HCT116 (cell line): ENCODE data around the gene TREML1. TPM values are rescaled to one million over a fixed set of nuclear protein-coding genes. Genes with fewer than 3 reads are reported as not detected.

Experiments used
- ATAC-seq: fragments of 200-7000 bp; cut with Tn5 transposase; 2 replicates; pipeline ENCODE4 v1.9.1; 2020; ENCODE audit warnings: mild to moderate bottlenecking, moderate library complexity
- BruUV-seq: library from RNA; stranded (reverse); fragments of 400-500 nt; replicated peaks from 2 replicates; lab custom pipeline; 2021; lab: Mats Ljungman, UMichigan
- CTCF ChIA-PET: fragments of 300-600 bp; sonication (Branson Sonifier 250); formaldehyde crosslinking; loops from one replicate; lab custom pipeline; 2021; ENCODE audit warnings: antibody characterized with exemption; lab: Charles Lee
- POLR2A ChIA-PET: fragments of 300-600, 350-600 bp; sonication (Branson Sonifier 250); formaldehyde crosslinking; loops from one replicate; lab custom pipeline; 2021; ENCODE audit warnings: antibody characterized with exemption; lab: Charles Lee
- RAD21 ChIA-PET, 2 experiments: fragments of 300-600 bp; sonication (Branson Sonifier 250); formaldehyde crosslinking; loops; one replicate each; lab custom pipeline; 2023; ENCODE audit warnings: low total read pairs in 2 of 2; ENCODE audit not compliant: uncharacterized antibody in 2 of 2, unreplicated experiment in 2 of 2, low non-redundant PET in 1 of 2; lab: Charles Lee
- DNase-seq: peaks from one replicate; pipeline ENCODE4 v3.0.0-alpha.2; 2010; ENCODE audit warnings: low read depth, low spot score
- H2AFZ ChIP-seq: fragments of 200-600 bp; shearing (Covaris generic), sonication (generic); 2 replicates; pipeline ENCODE4 v1.6.1; 2017; ENCODE audit warnings: low read depth, mixed run types, mixed read lengths, antibody characterized with exemption, low read length; ENCODE audit not compliant: poor library complexity, severe bottlenecking
- H3K27ac ChIP-seq: 2 replicates; pipeline ENCODE4 v1.5.1; 2012; ENCODE audit warnings: low read depth, low read length
- H3K27me3 ChIP-seq: fragments of 200-600 bp; sonication (generic); 2 replicates; pipeline ENCODE4 v1.6.1; 2016; ENCODE audit warnings: mixed run types, low read length, mixed read lengths; ENCODE audit not compliant: insufficient read depth
- H3K36me3 ChIP-seq, 2 experiments: fragments of 200-500 bp in 1 of 2; fragments of 200-600 bp in 1 of 2; sonication (Bioruptor generic) in 1 of 2; sonication (generic) in 1 of 2; 2 replicates each; pipeline versions ENCODE4 v1.5.1 to v1.6.1; 2014 to 2016; ENCODE audit warnings: low read length in 2 of 2, inconsistent platforms in 1 of 2, mixed read lengths in 1 of 2, mixed run types in 1 of 2; ENCODE audit not compliant: insufficient read depth in 2 of 2, control insufficient read depth in 1 of 2
- H3K4me1 ChIP-seq, 2 experiments: fragments of 200-600 bp in 1 of 2; sonication (generic) in 1 of 2; 2 replicates each; pipeline versions ENCODE4 v1.5.1 to v1.6.1; 2012 to 2017; ENCODE audit warnings: low read length in 2 of 2, inconsistent platforms in 1 of 2, mild to moderate bottlenecking in 1 of 2, mixed read lengths in 1 of 2, mixed run types in 1 of 2, moderate library complexity in 1 of 2; ENCODE audit not compliant: insufficient read depth in 2 of 2, control insufficient read depth in 1 of 2
- H3K4me2 ChIP-seq: fragments of 200-600 bp; sonication (generic); 2 replicates; pipeline ENCODE4 v1.6.1; 2017; ENCODE audit warnings: mixed run types, low read length, mixed read lengths
- H3K4me3 ChIP-seq, 2 experiments: fragments of 200-600 bp in 1 of 2; sonication (generic) in 1 of 2; replicated peaks in 1 of 2; 2 replicates each; pipeline ENCODE4 v1.5.1; 2011 to 2016; ENCODE audit warnings: low read length in 2 of 2, control low read depth in 1 of 2, low read depth in 1 of 2, mild to moderate bottlenecking in 1 of 2, mixed read lengths in 1 of 2, mixed run types in 1 of 2
- H3K79me2 ChIP-seq: fragments of 200-600 bp; sonication (generic); 2 replicates; pipeline ENCODE4 v1.6.1; 2017; ENCODE audit warnings: mild to moderate bottlenecking, mixed run types, low read length, moderate library complexity, mixed read lengths; ENCODE audit not compliant: insufficient read depth
- H3K9ac ChIP-seq: fragments of 200-600 bp; sonication (generic); 2 replicates; pipeline ENCODE4 v1.6.1; 2016; ENCODE audit warnings: low read length, mixed read lengths
- H3K9me2 ChIP-seq: fragments of 200-600 bp; sonication (generic), shearing (Covaris generic); 2 replicates; pipeline ENCODE4 v1.6.1; 2017; ENCODE audit warnings: mixed run types, mild to moderate bottlenecking, moderate library complexity; ENCODE audit not compliant: insufficient read depth
- H3K9me3 ChIP-seq, 2 experiments: fragments of 200-500 bp in 1 of 2; fragments of 200-600 bp in 1 of 2; sonication (Bioruptor generic) in 1 of 2; sonication (generic) in 1 of 2; 2 replicates each; pipeline ENCODE4 v1.6.1; 2014 to 2017; ENCODE audit warnings: low read length in 2 of 2, mixed read lengths in 2 of 2, inconsistent platforms in 1 of 2, low read depth in 1 of 2, mild to moderate bottlenecking in 1 of 2, mixed run types in 1 of 2, moderate library complexity in 1 of 2; ENCODE audit not compliant: control insufficient read depth in 1 of 2, insufficient read depth in 1 of 2
- H4K20me1 ChIP-seq: fragments of 200-600 bp; sonication (generic), shearing (Covaris generic); 2 replicates; pipeline ENCODE4 v1.6.1; 2017; ENCODE audit warnings: mixed run types, mild to moderate bottlenecking, moderate library complexity; ENCODE audit not compliant: insufficient read depth
- CEBPB ChIP-seq: IDR thresholded peaks from 2 replicates; pipeline ENCODE4 v1.6.1; 2012; ENCODE audit warnings: low read depth
- EGR1 ChIP-seq: IDR thresholded peaks from 2 replicates; pipeline ENCODE4 v1.6.1; 2012; ENCODE audit warnings: low read depth
- EZH2phosphoT487 ChIP-seq: fragments of 200-600 bp; IDR thresholded peaks from 2 replicates; pipeline ENCODE4 v1.6.1; 2018; ENCODE audit warnings: antibody characterized with exemption, borderline replicate concordance
- FOSL1 ChIP-seq: IDR thresholded peaks from 2 replicates; pipeline ENCODE4 v1.6.1; 2012; ENCODE audit warnings: low read depth
- POLR2A ChIP-seq: IDR thresholded peaks from 2 replicates; pipeline ENCODE4 v1.7.0; 2011; ENCODE audit warnings: borderline replicate concordance; ENCODE audit not compliant: insufficient read depth, insufficient read length; ENCODE audit errors: extremely low read depth
- POLR2AphosphoS5 ChIP-seq: IDR thresholded peaks from 2 replicates; pipeline ENCODE4 v1.6.1; 2011; ENCODE audit warnings: mild to moderate bottlenecking, low read depth, low read length, moderate library complexity
- RAD21 ChIP-seq: IDR thresholded peaks from 2 replicates; pipeline ENCODE4 v1.6.1; 2012; ENCODE audit warnings: low read depth, mild to moderate bottlenecking
- SIN3A ChIP-seq: IDR thresholded peaks from 2 replicates; pipeline ENCODE4 v1.6.1; 2012; ENCODE audit warnings: low read depth
- SP1 ChIP-seq: IDR thresholded peaks from 2 replicates; pipeline ENCODE4 v1.6.1; 2012; ENCODE audit warnings: low read depth
- SRF ChIP-seq: IDR thresholded peaks from 2 replicates; pipeline ENCODE4 v1.6.1; 2012; ENCODE audit warnings: low read depth
- TCF7L2 ChIP-seq: IDR thresholded peaks from 2 replicates; pipeline ENCODE4 v1.7.0; 2011; ENCODE audit warnings: borderline replicate concordance, inconsistent platforms; ENCODE audit not compliant: insufficient read depth, insufficient read length; ENCODE audit errors: extremely low read depth
- YY1 ChIP-seq: IDR thresholded peaks from 2 replicates; pipeline ENCODE4 v1.6.1; 2011; ENCODE audit warnings: low read length, low read depth, moderate library complexity, mild to moderate bottlenecking; ENCODE audit not compliant: insufficient replicate concordance; ENCODE audit errors: extremely low read depth
- intact Hi-C: fragments of 100-400 bp; cut with micrococcal nuclease; formaldehyde crosslinking; loops from 2 replicates; pipeline ENCODE4 v1.10.0; 2022
- total RNA-seq: library from RNA; stranded (reverse); gene quantifications from one replicate; pipeline ENCODE4 v1.2.1, GENCODE V29; 2021; ENCODE audit not compliant: unreplicated experiment
- TF ChIP-seq, protein P1 (sequence below): IDR thresholded peaks from 2 replicates; pipeline ENCODE4 v1.6.1; 2012
- TF ChIP-seq, protein P2 (sequence below): IDR thresholded peaks from 2 replicates; pipeline ENCODE4 v1.6.1; 2012

Gene TREML1
- total RNA-seq, 1 experiment from 2014 or later: not detected

DNA sequence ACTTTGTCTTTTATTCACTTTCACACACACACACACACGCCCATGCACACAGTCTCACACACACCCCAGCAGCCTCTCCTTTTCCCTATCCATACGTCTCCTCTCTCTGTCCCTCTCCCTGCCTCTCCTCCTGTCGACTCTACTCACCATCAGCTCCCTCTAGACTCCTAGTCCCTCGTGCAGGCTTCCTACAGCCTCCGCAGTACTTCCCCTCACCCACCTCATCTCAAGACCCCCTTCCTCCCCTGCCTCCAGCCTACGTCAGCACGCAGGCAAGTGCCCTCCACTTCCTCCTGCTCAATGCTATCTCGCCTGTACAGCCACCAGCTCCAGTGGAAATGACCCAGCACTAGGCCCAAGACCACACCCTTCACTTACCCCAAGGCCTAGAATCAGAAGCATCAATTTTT lies 47.6 kb upstream of the TREML1 start:
- Histone ChIP-seq H3K79me2 (no peaks in the 10 kb centered on the region), H3K27ac (no peak overlapping the region), H3K9me2 (no peaks in the 10 kb centered on the region), H3K4me3 (no peak overlapping the region), H4K20me1 (no peaks in the 10 kb centered on the region), H2AFZ (no peak overlapping the region), H3K4me1 (no peaks in the 10 kb centered on the region), H3K9ac (no peak overlapping the region), H3K9me3 (no peaks in the 10 kb centered on the region), H3K27me3 (peaks cover 16% of the 10 kb centered on the region), H3K4me2 (no peak overlapping the region), H3K36me3 (no peaks in the 10 kb centered on the region)
- ChIA-PET POLR2A (no interaction called here), RAD21 (no interaction called here), CTCF (no interaction called here)
- no peak for DNase-seq
- BruUV-seq: no TSS peak
- TF ChIP-seq YY1 (no peak), FOSL1 (no peak), SRF (no peak), EZH2phosphoT487 (no peak)
- TF ChIP-seq, protein P1, sequence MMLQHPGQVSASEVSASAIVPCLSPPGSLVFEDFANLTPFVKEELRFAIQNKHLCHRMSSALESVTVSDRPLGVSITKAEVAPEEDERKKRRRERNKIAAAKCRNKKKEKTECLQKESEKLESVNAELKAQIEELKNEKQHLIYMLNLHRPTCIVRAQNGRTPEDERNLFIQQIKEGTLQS: no peak
- TF ChIP-seq, protein P2, sequence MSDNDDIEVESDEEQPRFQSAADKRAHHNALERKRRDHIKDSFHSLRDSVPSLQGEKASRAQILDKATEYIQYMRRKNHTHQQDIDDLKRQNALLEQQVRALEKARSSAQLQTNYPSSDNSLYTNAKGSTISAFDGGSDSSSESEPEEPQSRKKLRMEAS: no peak
- intact Hi-C loops: no loop called here
- no peak for ATAC-seq

DNA sequence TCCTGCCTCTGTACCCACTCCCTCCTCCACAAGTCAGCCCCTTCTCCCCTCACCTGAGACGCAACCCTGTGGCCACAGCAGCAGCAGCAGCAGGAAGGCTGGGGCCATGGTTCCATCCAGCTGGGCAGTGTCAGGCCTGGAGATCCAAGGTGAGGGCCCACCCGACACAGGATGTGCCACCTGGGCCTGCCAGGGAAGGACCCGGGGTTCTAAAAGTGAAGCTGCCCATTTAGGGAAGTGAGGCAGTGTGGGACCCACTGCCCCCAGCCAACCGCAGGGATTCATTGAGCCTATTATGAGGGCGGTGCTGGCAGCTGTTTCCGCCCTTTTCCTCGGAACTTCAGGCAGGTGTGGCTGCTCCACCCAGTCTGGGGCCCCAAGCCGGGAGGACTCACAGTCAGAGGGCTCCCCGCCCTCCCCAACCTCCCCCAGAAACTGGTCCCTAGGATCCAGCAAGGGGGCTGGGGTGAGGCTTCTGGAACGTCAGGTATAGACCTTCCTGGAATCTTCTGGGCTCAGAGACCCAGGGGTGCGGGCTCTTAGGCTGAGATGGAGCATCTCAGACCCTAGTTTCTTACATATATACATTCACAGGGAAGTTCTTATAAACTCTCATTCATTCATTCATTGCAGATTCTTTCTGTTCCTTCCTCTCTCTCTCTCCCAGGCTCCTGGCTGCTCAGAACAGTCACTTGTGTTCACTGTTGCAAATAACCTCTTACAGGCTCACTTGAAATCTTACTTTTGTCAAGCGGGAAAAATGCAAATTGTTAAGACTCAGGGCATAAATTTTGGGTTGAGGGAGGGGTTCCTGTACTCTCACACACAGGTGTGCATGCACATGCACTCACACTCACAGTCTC lies 47.0 kb upstream of the TREML1 start, which contains the start of gene TREML2:
TREML2 (minus strand) TSS at position 249 of the 863 bp plus-strand sequence; CDS start at position 108, 141 bp downstream.
- peaks cover 22% of the 10 kb centered on the region for H3K27me3 ChIP-seq
- H3K4me3 ChIP-seq: no peak within 1 kb of the TSS
- no peaks in the 10 kb centered on the region for H3K36me3 ChIP-seq
- no TSS peak for BruUV-seq
- H2AFZ ChIP-seq: no peak within 1 kb of the TSS
- H3K27ac ChIP-seq: no peak within 1 kb of the TSS
- CTCF ChIA-PET: interaction anchor here (0.6 to 1.3 kb wide), 2 partner anchors 10 to 19 kb away, joined by 3 to 5 read pairs; no protein-coding TSS in a partner anchor
- H3K4me2 ChIP-seq: no peak within 1 kb of the TSS
- no peaks in the 10 kb centered on the region for H3K9me3 ChIP-seq
- no peak for ATAC-seq
- intact Hi-C loops: no loop called here
- POLR2A ChIA-PET: no interaction called here
- no peaks in the 10 kb centered on the region for H4K20me1 ChIP-seq
- H3K79me2 ChIP-seq: no peaks in the 10 kb centered on the region
- H3K9ac ChIP-seq: no peak within 1 kb of the TSS
- DNase-seq: no peak
- H3K4me1 ChIP-seq: no peaks in the 10 kb centered on the region
- TF ChIP-seq EGR1: no peak
- TF ChIP-seq POLR2A: no peak
- TF ChIP-seq CEBPB: no peak
- TF ChIP-seq FOSL1: no peak
- no peak for TF ChIP-seq POLR2AphosphoS5
- no peak for TF ChIP-seq SP1
- no peak for TF ChIP-seq SIN3A
- no peak for TF ChIP-seq RAD21
- TF ChIP-seq TCF7L2: no peak
- RAD21 ChIA-PET: no interaction called here
- H3K9me2 ChIP-seq: no peaks in the 10 kb centered on the region
